Activated CD4-positive, alpha-beta T cell treated with anti-CD3 and anti-CD28 coated beads, Interleukin-2, amount 10 ng/mL, durations not matched to agents 7 days and 5 days (primary cell): ENCODE data around the gene HS3ST6. TPM values are rescaled to one million over a fixed set of nuclear protein-coding genes. Genes with fewer than 3 reads are reported as not detected.
A peak's percentile ranks its signal among the peaks of the same experiment; 100 is the strongest.
"Not testable (repeated sequence)": the region's sequence is repeated elsewhere in the genome, so short reads cannot be mapped to it uniquely, and the experiment has no call there.

Experiments used
- CTCF ChIA-PET: fragments of 350-600 bp; sonication (Branson Sonifier 250); formaldehyde crosslinking; loops from one replicate; lab custom pipeline; 2021; ENCODE audit warnings: antibody characterized with exemption; lab: Charles Lee
- POLR2A ChIA-PET: fragments of 350-600 bp; sonication (Branson Sonifier 250); formaldehyde crosslinking; loops from one replicate; lab custom pipeline; 2021; ENCODE audit warnings: antibody characterized with exemption; lab: Charles Lee
- DNase-seq: peaks from one replicate; pipeline ENCODE4 v3.0.0-alpha.2; 2020
- H3K27ac Mint-ChIP-seq: one replicate; pipeline ENCODE4 v1.8.0; 2021; ENCODE audit warnings: mild to moderate bottlenecking, moderate library complexity, mixed read lengths
- H3K27me3 Mint-ChIP-seq: one replicate; pipeline ENCODE4 v1.8.0; 2021; ENCODE audit warnings: mixed read lengths
- H3K36me3 Mint-ChIP-seq: one replicate; pipeline ENCODE4 v1.8.0; 2021; ENCODE audit warnings: low read depth, mixed read lengths
- H3K4me1 Mint-ChIP-seq: one replicate; pipeline ENCODE4 v1.8.0; 2021; ENCODE audit warnings: mixed read lengths
- H3K4me3 Mint-ChIP-seq: one replicate; pipeline ENCODE4 v1.8.0; 2021; ENCODE audit warnings: mild to moderate bottlenecking, moderate library complexity, mixed read lengths
- H3K9me3 Mint-ChIP-seq: one replicate; pipeline ENCODE4 v1.8.0; 2021; ENCODE audit warnings: mixed read lengths
- total RNA-seq, 2 experiments: library from RNA; stranded (reverse); gene quantifications; one replicate each; pipeline ENCODE4 v1.2.3, GENCODE V29; 2021

Gene HS3ST6
- total RNA-seq, 2 experiments from 2014 or later = not detected

DNA sequence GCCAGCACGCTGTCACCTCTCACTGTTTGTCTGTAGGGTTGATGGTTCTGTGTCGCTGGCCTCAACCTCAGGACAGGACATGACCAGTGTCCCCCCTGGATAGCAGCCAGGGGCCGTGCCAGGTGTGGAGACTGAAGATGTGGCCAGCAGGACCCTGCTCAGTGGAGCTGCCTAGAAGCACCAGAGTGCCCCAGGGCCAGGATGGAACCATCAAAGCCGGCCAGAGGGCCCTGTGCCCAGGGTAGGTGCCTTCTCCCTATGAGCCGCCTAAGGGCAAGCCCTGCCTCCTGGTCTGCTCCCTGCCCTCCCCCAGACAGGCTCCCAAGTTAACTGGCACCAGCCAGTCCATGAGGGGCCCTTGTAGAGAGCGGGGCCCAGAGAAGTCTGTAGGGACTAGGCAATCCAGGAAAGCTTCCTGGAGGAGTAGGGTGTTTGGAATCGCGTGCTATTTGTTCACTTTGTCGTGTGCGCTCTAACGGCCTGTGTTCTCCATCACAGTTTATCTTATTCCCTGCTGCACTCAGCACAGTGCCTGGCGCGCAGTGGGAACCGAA, 40.6 kb upstream of the HS3ST6 start:
- DNase-seq = no peak
- CTCF ChIA-PET = interaction anchor here (1.0 to 2.0 kb wide), 3 partner anchors 8 to 132 kb away, joined by 3 to 6 read pairs (median 4); partner anchors contain the start of genes FAHD1 and HAGH
- H3K27ac Mint-ChIP-seq = peak overlapping the region; percentile 60
- POLR2A ChIA-PET = no interaction called here
- H3K36me3 Mint-ChIP-seq = peaks cover 29% of the 10 kb centered on the region
- no peaks in the 10 kb centered on the region for H3K27me3 Mint-ChIP-seq
- H3K4me3 Mint-ChIP-seq = peak overlapping the region; percentile 93
- peaks cover 41% of the 10 kb centered on the region for H3K4me1 Mint-ChIP-seq
- no peaks in the 10 kb centered on the region for H3K9me3 Mint-ChIP-seq

DNA sequence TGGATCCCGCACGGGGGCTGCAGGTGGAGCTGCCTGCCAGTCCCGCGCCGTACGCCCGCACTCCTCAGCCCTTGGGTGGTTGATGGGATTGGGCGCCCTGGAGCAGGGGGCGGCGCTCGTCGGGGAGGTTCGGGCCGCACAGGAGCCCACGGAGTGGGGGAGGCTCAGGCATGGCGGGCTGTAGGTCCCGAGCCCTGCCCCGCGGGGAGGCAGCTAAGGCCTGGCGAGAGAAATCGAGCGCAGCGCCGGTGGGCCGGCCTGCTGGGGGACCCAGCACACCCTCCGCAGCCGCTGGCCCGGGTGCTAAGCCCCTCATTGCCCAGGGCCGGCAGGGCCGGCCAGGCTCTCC, 39.9 kb upstream of the HS3ST6 start:
- CTCF ChIA-PET = interaction anchor here (1.7 to 2.0 kb wide), 2 partner anchors 7 to 131 kb away, joined by 3 to 6 read pairs; partner anchors contain the start of genes FAHD1 and HAGH
- not testable (repeated sequence) for H3K4me3 Mint-ChIP-seq

DNA sequence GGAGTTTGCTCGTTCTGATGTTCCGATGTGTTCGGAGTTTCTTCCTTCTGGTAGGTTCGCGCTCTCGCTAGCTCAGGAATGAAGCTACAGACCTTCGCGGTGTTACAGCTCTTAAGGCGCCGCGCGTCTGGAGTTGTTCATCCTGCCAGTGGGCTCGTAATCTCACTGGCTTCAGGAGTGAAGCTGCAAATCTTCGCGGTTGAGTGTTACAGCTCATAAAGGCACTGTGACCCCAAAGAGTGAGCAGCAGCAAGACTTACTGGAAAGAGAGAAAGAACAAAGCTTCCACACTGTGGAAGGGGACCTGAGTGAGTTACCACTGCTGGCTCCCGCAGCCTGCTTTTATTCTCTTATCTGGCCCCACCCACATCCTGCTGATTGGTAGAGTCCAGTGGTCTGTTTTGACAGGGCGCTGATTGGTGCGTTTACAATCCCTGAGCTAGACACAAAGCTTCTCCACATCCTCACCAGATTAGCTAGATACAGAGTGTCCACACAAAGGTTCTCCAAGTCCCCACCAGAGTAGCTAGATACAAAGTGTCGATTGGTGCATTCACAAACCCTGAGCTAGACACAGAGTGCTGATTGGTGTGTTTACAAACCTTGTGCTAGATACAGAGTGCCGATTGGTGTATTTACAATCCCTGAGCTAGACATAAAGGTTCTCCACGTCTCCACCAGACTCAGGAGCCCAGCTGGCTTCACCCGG, 39.4 kb upstream of the HS3ST6 start:
- H3K27ac Mint-ChIP-seq, H3K4me3 Mint-ChIP-seq, H3K27me3 Mint-ChIP-seq, POLR2A ChIA-PET, H3K9me3 Mint-ChIP-seq, DNase-seq, CTCF ChIA-PET: not testable (repeated sequence)
- H3K4me1 Mint-ChIP-seq = peaks cover 28% of the 10 kb centered on the region
- H3K36me3 Mint-ChIP-seq = peaks cover 17% of the 10 kb centered on the region

More for the DNA sequence above, 39.9 kb upstream of the HS3ST6 start:
- H3K27me3 Mint-ChIP-seq, DNase-seq, POLR2A ChIA-PET, H3K9me3 Mint-ChIP-seq, H3K27ac Mint-ChIP-seq: not testable (repeated sequence)
- Mint-ChIP-seq H3K36me3 (peaks cover 22% of the 10 kb centered on the region), H3K4me1 (peaks cover 34% of the 10 kb centered on the region)

DNA sequence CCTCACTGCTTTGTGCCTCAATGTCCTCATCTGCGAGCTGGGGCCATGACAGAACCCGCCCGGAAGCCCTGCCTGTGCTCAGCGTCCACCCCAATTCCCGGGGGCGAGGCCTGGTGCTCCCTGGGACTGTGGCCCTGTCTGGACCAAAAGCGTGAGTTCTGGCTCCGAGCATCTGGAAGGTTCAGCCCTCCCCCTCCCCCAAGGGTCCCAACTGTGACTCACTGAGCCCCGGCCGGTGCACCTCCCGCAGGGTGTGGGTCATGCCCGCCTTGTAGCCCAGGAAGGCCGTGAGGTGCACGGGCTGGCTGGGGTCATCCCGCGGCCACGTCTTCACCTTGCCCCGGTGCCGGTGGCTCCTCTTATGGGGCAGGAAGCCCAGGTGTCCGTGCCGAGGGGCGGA, 35.5 kb upstream of the HS3ST6 start:
- Mint-ChIP-seq H3K36me3 (no peaks in the 10 kb centered on the region), H3K4me1 (no peaks in the 10 kb centered on the region), H3K9me3 (no peaks in the 10 kb centered on the region), H3K27me3 (peaks cover 2% of the 10 kb centered on the region), H3K4me3 (no peak overlapping the region), H3K27ac (no peak overlapping the region)
- ChIA-PET CTCF (no interaction called here), POLR2A (no interaction called here)
- no peak for DNase-seq

DNA sequence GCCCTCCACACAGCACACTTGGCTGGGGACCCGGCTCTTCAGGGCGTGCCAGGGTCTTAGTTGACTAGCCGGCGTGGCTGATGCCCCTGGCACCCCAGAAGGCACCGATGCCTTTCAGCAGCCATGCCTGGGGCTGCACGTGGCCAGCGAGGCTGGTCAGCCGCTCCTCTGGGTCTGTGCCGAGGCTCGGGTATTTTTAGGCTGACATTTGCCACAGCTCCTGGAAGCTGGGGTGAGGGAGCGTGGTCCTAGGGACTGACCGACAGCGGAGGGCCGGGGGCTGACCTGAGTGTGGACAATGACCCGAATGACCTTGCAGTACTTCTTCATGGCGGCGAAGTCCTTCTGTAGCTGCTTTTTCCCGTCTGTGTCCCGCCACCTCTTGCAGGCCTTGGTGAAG, 32.3 kb upstream of the HS3ST6 start:
- CTCF ChIA-PET = interaction anchor here (1.3 kb wide), 1 partner anchor 9 kb away, joined by 6 read pairs; the partner anchor contains the start of gene NDUFB10
- Mint-ChIP-seq H3K27ac (no peak overlapping the region), H3K9me3 (no peaks in the 10 kb centered on the region), H3K36me3 (no peaks in the 10 kb centered on the region), H3K4me3 (no peak overlapping the region), H3K27me3 (peaks cover 2% of the 10 kb centered on the region), H3K4me1 (no peaks in the 10 kb centered on the region)
- POLR2A ChIA-PET = no interaction called here
- no peak for DNase-seq

DNA sequence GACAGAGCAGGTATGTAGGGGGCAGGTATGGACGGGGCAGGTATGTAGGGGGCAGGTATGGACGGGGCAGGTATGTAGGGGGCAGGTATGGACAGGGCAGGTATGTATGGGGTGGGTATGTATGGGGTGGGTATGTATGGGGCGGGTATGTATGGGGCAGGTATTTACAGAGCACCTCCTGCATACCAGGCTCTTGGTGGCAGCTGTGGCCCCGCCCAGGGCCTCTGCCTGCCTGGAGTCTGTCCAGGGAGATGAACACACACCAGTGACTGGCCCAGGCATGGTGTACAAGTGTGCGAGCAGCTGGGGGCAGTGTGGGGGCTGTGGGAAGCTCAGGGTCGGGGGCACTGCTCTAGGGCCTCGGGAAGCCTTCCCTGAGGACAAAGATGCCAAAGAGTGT, 31.8 kb upstream of the HS3ST6 start:
- no peak for DNase-seq
- CTCF ChIA-PET = interaction anchor here (1.3 kb wide), 1 partner anchor 9 kb away, joined by 6 read pairs; the partner anchor contains the start of gene NDUFB10
- Mint-ChIP-seq H3K9me3 (no peaks in the 10 kb centered on the region), H3K36me3 (no peaks in the 10 kb centered on the region), H3K4me1 (no peaks in the 10 kb centered on the region), H3K27ac (no peak overlapping the region), H3K27me3 (peaks cover 2% of the 10 kb centered on the region), H3K4me3 (no peak overlapping the region)
- POLR2A ChIA-PET = no interaction called here

DNA sequence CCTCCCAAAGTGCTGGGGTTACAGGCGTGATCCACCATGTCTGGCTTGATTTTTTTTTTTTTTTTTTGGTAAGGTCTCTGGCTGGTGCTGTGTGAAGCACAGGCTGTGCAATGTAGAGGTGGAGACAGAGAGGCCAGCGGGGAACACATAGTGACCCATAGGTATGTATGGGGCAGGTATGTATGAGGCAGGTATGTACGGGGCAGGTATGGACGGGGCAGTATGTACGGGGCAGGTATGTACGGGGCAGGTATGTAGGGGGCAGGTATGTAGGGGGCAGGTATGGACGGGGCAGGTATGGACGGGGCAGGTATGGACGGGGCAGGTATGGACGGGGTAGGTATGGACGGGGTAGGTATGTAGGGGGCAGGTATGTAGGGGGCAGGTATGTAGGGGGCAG, 31.3 kb upstream of the HS3ST6 start:
- H3K36me3 Mint-ChIP-seq = no peaks in the 10 kb centered on the region
- DNase-seq = no peak
- peaks cover 2% of the 10 kb centered on the region for H3K27me3 Mint-ChIP-seq
- no peak overlapping the region for H3K27ac Mint-ChIP-seq
- H3K4me3 Mint-ChIP-seq = no peak overlapping the region
- CTCF ChIA-PET = interaction anchor here (0.6 kb wide), 1 partner anchor 145 kb away, joined by 5 read pairs; no protein-coding TSS in a partner anchor
- POLR2A ChIA-PET = no interaction called here
- peaks cover under 1% of the 10 kb centered on the region for H3K4me1 Mint-ChIP-seq
- H3K9me3 Mint-ChIP-seq = no peaks in the 10 kb centered on the region

DNA sequence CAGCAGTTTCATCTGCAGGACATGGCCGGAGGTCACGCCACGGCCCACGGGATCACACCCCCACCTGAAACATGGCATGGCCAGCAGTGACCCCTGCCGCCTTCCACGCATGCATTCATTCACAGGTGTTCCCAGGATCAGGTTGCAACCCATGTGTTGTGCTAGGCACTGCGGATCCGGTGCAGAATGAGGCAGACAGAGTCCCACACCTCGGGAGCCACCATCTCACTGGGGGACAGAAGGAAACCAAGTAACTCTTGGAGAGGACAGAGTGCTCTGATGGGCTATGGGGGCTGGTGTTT, 29.1 kb upstream of the HS3ST6 start:
- H3K27ac Mint-ChIP-seq = peak overlapping the region; percentile 25
- H3K4me1 Mint-ChIP-seq = peaks cover 13% of the 10 kb centered on the region
- H3K9me3 Mint-ChIP-seq = no peaks in the 10 kb centered on the region
- no peak overlapping the region for H3K4me3 Mint-ChIP-seq
- H3K36me3 Mint-ChIP-seq = no peaks in the 10 kb centered on the region
- CTCF ChIA-PET = interaction anchor here (0.6 kb wide), 1 partner anchor 1170 kb away, joined by 4 read pairs; no protein-coding TSS in a partner anchor
- POLR2A ChIA-PET = no interaction called here
- DNase-seq = no peak
- H3K27me3 Mint-ChIP-seq = peaks cover 2% of the 10 kb centered on the region

DNA sequence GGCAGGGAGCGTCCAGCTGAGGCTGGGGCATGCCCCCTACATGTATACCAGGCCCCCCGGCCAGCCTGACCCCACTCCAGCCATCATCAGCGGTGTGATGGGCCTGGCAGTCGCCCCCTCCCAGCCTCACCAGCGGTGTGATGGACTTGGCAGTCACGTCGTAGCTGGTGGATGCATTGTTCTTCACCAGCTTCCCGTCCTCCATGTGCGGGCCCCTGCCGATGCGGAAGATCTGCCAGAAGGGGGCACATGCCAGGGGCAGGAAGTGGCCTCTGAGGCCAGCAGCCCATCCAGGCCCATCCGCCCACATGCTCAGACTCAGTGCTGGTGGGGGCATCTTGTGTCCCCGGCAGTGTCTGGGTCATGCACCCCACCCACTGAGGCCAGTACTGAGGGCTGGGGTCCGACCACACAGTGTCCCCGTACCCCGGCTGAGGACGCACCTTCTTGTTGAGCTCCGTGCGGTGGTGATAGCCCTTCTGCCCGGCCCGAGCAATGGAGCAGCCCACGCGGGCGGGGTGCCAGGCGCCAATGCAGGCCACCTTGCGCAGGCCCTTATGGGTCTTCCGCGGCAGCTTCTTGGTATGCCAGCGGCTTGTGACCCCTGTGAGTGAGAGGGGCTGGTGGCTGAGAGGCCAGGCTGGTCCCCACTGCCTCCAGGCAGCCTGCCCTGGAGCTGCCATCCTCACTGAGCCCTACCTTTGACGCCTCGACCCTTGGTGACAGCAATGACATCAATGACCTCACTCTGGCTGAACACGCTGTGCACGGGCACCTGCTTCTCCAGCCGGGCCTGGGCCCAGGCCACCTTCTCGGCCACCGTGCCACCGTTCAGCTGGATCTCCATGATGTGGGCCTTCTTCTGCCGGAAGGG, 28.5 kb upstream of the HS3ST6 start:
- no peak for DNase-seq
- no peak overlapping the region for H3K27ac Mint-ChIP-seq
- peaks cover 18% of the 10 kb centered on the region for H3K4me1 Mint-ChIP-seq
- H3K4me3 Mint-ChIP-seq = no peak overlapping the region
- H3K9me3 Mint-ChIP-seq = no peaks in the 10 kb centered on the region
- no peaks in the 10 kb centered on the region for H3K27me3 Mint-ChIP-seq
- ChIA-PET CTCF (interaction anchor here (0.6 to 0.7 kb wide), 2 partner anchors 13 to 1171 kb away, joined by 4 read pairs; partner anchors contain the start of gene NDUFB10), POLR2A (no interaction called here)
- no peaks in the 10 kb centered on the region for H3K36me3 Mint-ChIP-seq

DNA sequence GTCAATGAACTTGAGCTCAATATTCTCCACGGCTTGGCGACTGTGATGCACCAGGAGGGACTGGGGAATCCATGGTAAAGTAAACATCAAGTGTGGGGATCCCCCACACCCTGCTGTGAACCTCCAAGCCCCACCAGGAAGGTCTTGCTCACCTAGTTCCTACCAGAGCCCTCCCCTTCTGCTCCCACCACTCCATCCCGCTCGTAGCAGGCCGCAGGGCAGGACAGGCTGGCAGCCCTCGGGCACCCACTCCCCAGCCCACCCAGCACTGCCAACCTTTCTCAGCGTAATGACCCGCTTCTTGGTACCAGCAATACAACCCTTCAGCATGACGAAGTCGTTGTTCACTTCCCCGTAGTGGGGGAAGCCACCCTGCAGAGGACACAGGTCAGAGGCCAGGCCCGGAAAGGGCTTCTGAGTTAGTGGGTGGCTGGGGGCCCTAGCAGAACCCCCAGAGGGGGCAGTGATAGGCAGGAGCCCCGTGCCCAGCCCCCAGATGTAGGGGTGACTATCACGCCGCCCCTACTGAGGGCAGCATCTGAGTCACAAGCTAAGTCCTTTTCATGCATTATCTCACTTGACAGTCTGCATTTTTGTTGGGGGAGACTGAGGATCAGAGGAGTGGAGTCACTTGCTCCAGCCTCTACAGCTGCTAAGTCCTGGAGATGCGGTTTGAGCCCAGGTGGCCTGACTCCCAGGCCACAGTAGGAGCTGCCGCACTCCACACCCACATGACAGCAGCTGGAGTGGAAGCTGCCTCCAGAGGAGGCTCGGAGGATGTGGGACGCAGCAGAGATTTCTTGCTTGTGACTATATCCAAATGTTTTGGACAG, 27.6 kb upstream of the HS3ST6 start:
- H3K4me3 Mint-ChIP-seq = no peak overlapping the region
- ChIA-PET CTCF (interaction anchor here (0.5 kb wide), 1 partner anchor 228 kb away, joined by 4 read pairs; no protein-coding TSS in a partner anchor), POLR2A (no interaction called here)
- H3K27me3 Mint-ChIP-seq = no peaks in the 10 kb centered on the region
- no peaks in the 10 kb centered on the region for H3K36me3 Mint-ChIP-seq
- H3K4me1 Mint-ChIP-seq = peaks cover 24% of the 10 kb centered on the region
- DNase-seq = no peak
- H3K27ac Mint-ChIP-seq = no peak overlapping the region
- no peaks in the 10 kb centered on the region for H3K9me3 Mint-ChIP-seq

DNA sequence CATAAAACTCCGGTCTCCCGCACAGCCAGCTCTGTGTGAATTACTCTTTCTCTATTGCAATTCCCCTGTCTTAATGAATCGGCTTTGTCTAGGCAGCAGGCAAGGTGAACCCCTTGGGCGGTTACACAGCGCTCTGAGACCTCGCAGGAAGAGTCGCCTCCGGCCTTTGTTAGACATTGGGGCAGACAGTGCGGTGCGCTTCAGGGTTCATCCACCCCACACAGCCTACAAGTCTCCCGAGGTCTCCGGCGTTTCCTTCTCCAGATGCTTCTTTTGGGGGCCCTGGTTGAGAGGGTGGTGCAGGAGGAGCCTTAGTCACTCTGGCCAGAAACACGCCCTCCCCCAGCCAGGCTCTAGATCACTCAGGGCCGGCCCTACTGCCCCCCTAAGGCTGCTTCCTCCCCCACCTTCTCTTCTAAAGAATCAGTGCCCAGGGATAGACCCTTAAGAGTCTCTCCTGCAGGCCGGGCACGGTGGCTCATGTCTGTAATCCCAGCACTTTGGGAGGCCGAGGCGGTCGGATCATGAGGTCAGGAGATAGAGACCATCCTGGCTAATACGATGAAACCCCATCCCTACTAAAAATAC, 26.5 kb upstream of the HS3ST6 start:
- Mint-ChIP-seq H3K27ac (no peak overlapping the region), H3K27me3 (no peaks in the 10 kb centered on the region), H3K9me3 (no peaks in the 10 kb centered on the region), H3K4me1 (peaks cover 24% of the 10 kb centered on the region), H3K36me3 (no peaks in the 10 kb centered on the region), H3K4me3 (peak overlapping the region; percentile 82)
- DNase-seq = no peak
- ChIA-PET POLR2A (no interaction called here), CTCF (interaction anchor here (0.7 to 1.0 kb wide), 2 partner anchors 162 to 577 kb away, joined by 3 to 4 read pairs; partner anchors contain the start of genes NUBP2 and SPSB3)
